Measurements from ENCODE around the gene UBE2R2. TPM values are rescaled to one million over a fixed set of nuclear protein-coding genes. Genes with fewer than 3 reads are reported as not detected.
"Not testable (repeated sequence)": the region's sequence is repeated elsewhere in the genome, so short reads cannot be mapped to it uniquely, and the experiment has no call there.

UBE2R2 gene
- total RNA-seq, 4 donors from 2014 or later: 32.5 to 47.3 (median 41.9) TPM

DNA sequence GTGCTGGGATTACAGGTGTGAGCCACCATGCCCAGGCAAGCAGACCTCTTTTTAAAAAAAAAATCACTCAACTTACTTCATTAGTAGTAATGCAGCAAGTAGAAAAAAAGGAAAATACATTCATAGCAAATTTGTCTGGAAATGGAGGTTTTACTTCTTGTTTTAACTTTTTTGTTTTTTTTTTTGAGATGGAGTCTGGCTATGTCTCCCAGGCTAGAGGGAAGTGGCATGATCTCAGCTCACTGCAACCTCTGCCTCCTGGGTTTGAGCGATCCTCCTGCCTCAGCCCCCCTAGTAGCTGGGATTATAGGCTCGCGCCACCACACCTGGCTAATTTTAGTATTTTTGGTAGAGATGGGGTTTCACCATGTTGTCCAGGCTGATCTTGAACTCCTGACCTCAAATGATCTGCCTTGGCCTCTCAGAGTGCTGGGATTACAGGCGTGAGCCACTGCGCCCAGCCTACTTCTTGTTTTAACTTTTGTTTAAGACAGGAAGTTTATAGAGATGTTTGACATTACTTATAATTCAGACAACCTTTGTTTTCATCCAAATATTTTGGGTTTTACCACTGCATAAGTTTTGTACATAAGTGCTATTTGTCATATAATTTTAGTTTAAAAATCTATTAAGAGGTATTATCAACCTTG, 26.5 kb downstream of the UBE2R2 start:
- H3K36me3 ChIP-seq: no peaks in the 10 kb centered on the region
- DNase-seq: no peak
- no peaks in the 10 kb centered on the region for H3K27me3 ChIP-seq
- no peaks in the 10 kb centered on the region for H3K9me3 ChIP-seq
- TF ChIP-seq POLR2A (IDR thresholded peaks at IDR 0.05): no peak
- no peak for TF ChIP-seq CTCF (IDR thresholded peaks at IDR 0.05 in 4 of 5, conservative IDR thresholded peaks at IDR 0.05 in 1 of 5)
- H3K4me1 ChIP-seq: peaks cover 46 to 73% of the 10 kb centered on the region in 2 donors
- intact Hi-C loops (cut with DNase I; ENCODE audit: low total_unique reads) (no loop called here), in situ Hi-C loops (cut with MboI; ENCODE audit: low sequenced_read_pairs in 4 of 4) (no loop called here)
- H3K27ac ChIP-seq: peak overlapping the region; percentile 10 to 76 (median 63)
- no peak for ATAC-seq
- H3K4me3 ChIP-seq: no peak overlapping the region

DNA sequence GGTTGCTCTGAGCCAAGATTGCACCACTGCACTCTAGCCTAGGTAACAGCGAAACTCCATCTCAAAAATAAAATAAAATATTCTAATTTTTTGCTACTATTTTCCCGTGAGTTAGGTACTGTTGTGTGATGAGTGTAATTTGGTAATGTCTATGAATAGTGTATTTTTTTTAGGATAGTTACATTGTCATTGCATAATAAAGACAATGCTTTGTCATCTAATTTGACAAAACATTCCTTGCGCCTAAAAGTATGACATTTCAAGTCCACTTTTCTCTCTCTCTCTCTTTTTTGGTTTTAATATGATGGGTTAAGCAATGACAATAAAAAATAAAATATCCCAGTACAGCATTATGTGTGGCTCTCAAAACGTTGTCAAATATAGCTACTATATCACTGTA, 29.3 kb downstream of the UBE2R2 start:
- no peak for TF ChIP-seq POLR2A (IDR thresholded peaks at IDR 0.05)
- TF ChIP-seq CTCF (IDR thresholded peaks at IDR 0.05 in 4 of 5, conservative IDR thresholded peaks at IDR 0.05 in 1 of 5): no peak
- intact Hi-C loops (cut with DNase I; ENCODE audit: low total_unique reads): no loop called here

GRCh38 chr9:33847894-33848205, 30.9 kb downstream of the UBE2R2 start:
- H3K4me3 ChIP-seq; H3K36me3 ChIP-seq; ATAC-seq; in situ Hi-C loops (cut with MboI; ENCODE audit: low sequenced_read_pairs in 4 of 4); DNase-seq; intact Hi-C loops (cut with DNase I; ENCODE audit: low total_unique reads); H3K9me3 ChIP-seq; H3K27me3 ChIP-seq: not testable (repeated sequence)
- Histone ChIP-seq H3K27ac (peak overlapping the region in 3 of 4 donors; percentile 44 to 77 (median 63)), H3K4me1 (peaks cover 44 to 65% of the 10 kb centered on the region in 2 donors)

More for the DNA sequence above, 29.3 kb downstream of the UBE2R2 start:
- Histone ChIP-seq H3K27ac (peak overlapping the region in 1 of 4 donors; percentile 5), H3K4me3 (no peak overlapping the region), H3K36me3 (no peaks in the 10 kb centered on the region), H3K9me3 (no peaks in the 10 kb centered on the region), H3K4me1 (peaks cover 44 to 65% of the 10 kb centered on the region in 2 donors), H3K27me3 (no peaks in the 10 kb centered on the region)
- ATAC-seq: no peak
- in situ Hi-C loops (cut with MboI; ENCODE audit: low sequenced_read_pairs in 4 of 4): no loop called here
- DNase-seq: no peak

- TF ChIP-seq POLR2A (IDR thresholded peaks at IDR 0.05): no peak
- Histone ChIP-seq H3K27me3 (no peaks in the 10 kb centered on the region), H3K4me1 (peaks cover 42 to 56% of the 10 kb centered on the region in 2 donors), H3K36me3 (no peaks in the 10 kb centered on the region), H3K27ac (peak overlapping the region; percentile 48 to 77 (median 66)), H3K9me3 (no peaks in the 10 kb centered on the region), H3K4me3 (no peak overlapping the region)
- intact Hi-C loops (cut with DNase I; ENCODE audit: low total_unique reads): no loop called here
- ATAC-seq (peak in 1 of 2 donors; percentile 21), DNase-seq (no peak)
- in situ Hi-C loops (cut with MboI; ENCODE audit: low sequenced_read_pairs in 4 of 4): loop anchor here in 3 of 4 donors (5.0 kb wide), 2 partner anchors 33 to 38 kb away; partner anchors contain the start of gene UBE2R2 (in 2 of the 3)
These were observed 33.3 kb downstream of the UBE2R2 start for GRCh38 chr9:33850267-33850629.

DNA sequence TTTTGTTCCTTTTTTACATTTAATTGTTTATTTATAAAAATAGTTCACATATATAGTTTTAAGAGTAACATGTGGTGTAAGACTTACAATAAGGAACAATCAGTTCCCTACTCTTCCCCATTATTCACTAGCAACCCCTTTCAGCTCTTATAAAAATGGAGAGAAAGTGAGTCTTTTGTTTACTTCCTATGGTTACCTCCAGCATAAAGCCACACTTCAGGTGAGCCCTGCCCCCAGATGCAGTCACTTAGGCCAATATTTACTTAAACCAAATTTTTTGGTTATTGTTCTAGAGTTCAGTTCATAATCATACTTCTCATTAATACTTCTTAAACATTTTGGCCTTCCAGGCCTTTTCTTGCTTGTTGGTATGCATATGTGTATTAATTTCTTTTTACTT, 33.7 kb downstream of the UBE2R2 start:
- H3K9me3 ChIP-seq: no peaks in the 10 kb centered on the region
- peaks cover 42 to 58% of the 10 kb centered on the region in 2 donors for H3K4me1 ChIP-seq
- intact Hi-C loops (cut with DNase I; ENCODE audit: low total_unique reads): no loop called here
- no peaks in the 10 kb centered on the region for H3K27me3 ChIP-seq
- no peak for TF ChIP-seq POLR2A (IDR thresholded peaks at IDR 0.05)
- TF ChIP-seq CTCF (IDR thresholded peaks at IDR 0.05 in 4 of 5, conservative IDR thresholded peaks at IDR 0.05 in 1 of 5): no peak
- DNase-seq (no peak), ATAC-seq (no peak)
- no peaks in the 10 kb centered on the region for H3K36me3 ChIP-seq
- H3K27ac ChIP-seq: peak overlapping the region; percentile 48 to 77 (median 66)
- no peak overlapping the region for H3K4me3 ChIP-seq
- in situ Hi-C loops (cut with MboI; ENCODE audit: low sequenced_read_pairs in 4 of 4): loop anchor here in 3 of 4 donors (5.0 kb wide), 2 partner anchors 33 to 38 kb away; partner anchors contain the start of gene UBE2R2 (in 2 of the 3)
